Inflammatory macrophage treated with lipopolysaccharide for 1 hour (primary cell): Measurements from ENCODE around the gene EFCAB13.
A peak's percentile ranks its signal among the peaks of the same experiment; 100 is the strongest.
"Not testable (repeated sequence)": the region's sequence is repeated elsewhere in the genome, so short reads cannot be mapped to it uniquely, and the experiment has no call there.

Source experiments
- DNase-seq, 2 donors: peaks; one replicate each; pipeline ENCODE4 v3.0.0-alpha.2; 2020 to 2022

Gene EFCAB13

DNA sequence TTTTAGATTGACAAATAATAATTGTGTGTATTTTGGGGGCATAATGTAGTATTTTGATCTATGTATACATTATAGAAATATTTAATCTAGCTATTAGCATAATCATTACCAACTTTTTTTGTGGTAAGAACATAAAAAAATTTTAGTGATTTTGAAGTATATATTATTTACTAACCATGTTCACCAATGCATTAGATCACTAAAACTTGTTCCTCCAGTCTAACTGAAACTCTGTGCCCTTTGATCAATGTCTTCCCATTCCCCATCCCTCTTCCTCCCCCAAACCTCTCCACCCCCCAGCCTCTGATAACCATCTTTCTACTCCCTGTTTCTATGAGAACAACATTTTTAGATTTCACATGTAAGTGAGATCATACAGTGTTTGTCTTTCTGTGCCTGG, 8.5 kb downstream of the EFCAB13 start:
- DNase-seq, result no peak

DNA sequence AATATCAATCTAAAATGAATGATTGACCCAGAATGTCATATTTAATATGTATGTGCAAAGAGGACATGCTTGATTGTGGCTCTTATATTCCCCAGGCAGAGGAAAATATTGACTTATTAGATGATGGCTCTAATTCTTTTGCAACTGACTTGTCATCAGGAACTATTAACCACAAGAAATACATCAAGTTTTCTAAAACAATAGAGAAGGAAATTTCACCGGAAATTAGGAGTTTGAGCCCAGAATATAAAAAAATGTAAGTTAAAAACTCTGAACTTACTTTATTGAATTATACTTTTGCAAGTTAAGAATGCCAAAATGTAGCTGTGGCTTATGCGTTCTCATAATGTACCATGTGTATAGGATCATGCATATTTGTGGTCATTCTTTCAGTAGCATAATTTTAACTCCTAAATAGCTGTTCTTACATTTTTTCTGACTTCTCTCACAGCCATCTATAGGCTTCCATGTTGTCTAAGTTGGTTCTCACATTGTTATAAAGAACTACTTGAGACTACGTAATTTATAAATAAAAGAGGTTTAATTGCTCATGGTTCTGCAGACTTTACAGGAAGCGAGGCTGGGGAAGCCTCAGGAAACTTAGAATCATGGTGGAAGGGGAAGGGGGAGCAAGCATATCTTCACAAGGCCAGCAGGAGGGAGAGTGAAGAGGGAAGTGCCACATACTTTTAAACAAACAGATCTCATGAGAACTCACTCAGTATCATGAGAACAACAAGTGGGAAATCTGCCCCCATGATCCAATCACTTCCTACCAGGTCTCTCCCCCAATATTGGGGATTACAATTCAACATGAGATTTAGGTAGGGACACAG, 11.6 kb downstream of the EFCAB13 start:
- DNase-seq, result no peak

GRCh38 chr17:47338026-47338425, 14.3 kb downstream of the EFCAB13 start:
- DNase-seq, result no peak

GRCh38 chr17:47352848-47353247, 29.1 kb downstream of the EFCAB13 start:
- peak; percentile 1 to 11 for DNase-seq

DNA sequence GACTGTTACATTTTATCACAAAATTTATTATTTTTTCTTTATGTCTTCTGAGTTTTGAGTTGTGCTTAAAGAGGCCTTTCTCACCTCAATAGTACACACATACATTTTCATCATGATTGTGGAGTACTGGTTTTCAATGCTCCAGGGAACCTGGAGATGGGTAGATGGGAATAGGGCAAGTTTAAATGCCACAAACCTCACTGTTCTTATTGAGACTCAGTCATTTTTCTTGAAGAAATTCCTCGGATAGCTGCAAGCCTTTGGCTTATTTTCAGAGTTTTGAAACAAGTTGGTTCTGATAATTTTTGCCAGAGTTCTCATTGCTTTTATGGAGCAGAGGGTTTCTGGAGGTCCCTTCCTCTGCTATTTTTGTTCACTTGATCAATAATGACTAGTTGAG, 34.9 kb downstream of the EFCAB13 start:
- DNase-seq, result no peak

- no peak for DNase-seq
Observed at GRCh38 chr17:47363171-47363570, 39.4 kb downstream of the EFCAB13 start.

DNA sequence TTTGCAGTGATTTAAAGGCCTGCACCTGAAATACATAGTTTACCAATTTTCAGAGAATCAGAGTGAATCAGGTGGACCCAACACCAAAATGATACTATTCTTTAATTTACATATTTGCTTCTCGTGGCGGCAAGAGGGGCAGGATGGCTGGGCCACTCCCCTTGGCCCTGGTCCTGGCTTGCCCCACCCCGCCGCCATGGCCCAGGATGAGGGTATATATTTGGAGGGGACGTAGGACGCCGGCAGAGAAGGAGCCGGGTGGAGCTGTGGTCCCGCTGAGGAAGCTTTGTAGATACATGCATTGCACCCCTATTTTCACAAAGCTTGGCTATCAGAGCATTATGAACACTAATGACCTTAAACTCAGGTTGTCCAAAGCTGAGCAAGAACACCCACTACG, 43.5 kb downstream of the EFCAB13 start:
- DNase-seq, result no peak

DNA sequence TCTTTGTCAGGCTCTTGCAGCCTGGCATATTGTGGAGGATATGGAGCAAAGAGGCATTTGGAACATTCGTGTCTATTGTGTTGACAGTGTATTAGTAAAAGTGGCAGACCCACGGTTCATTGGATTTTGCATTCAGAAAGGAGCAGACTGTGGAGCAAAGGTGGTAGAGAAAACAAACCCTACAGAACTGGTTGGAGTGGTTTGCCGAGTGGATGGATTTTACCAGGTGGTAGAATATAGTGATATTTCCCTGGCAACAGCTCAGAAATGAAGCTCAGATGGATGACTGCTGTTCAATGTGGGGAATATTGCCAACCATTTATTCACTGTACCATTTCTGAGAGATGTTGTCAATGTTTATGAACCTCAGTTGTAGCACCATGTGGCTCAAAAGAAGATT, 44.5 kb downstream of the EFCAB13 start:
- no peak for DNase-seq

DNA sequence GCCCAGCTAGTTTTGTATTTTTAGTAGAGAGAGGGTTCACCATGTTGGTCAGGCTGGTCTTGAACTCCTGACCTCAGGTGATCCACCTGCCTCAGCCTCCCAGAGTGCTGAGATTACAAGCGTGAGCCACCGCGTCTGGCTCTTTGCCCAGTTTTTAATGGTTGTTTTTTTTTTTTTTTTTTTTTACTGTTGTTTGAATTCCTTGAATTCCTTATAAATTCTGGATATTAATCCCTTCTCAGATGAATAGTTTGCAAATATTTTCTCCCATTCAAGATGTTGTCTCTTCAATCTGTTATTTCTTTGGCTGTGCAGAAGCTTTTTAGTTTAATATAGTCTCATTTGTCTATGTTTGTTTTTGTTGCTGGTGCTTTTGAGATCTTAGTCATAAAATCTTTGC, 47.1 kb downstream of the EFCAB13 start:
- DNase-seq, result not testable (repeated sequence)

DNA sequence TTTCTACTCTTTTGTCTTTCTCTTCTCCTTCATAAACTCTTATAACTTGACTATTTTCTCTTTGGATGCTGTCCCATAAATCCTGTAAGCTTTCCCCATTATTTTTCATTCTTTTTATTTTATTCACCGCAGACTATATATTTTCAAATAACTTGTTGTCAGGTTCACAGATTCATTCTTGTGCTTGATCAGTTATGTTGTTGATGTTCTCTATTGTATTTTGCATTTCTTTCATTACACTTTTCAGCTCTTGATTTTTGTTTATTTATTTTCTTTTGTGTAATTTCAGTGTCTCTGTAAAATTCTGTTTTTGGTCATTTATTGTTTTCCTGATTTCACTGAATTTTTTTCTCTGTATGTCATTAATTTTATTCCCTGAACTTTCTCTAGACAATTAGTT, 49.2 kb downstream of the EFCAB13 start:
- no peak for DNase-seq

GRCh38 chr17:47376247-47376646, 52.5 kb downstream of the EFCAB13 start:
- DNase-seq, result no peak

- no peak for DNase-seq
Observed at GRCh38 chr17:47388825-47389224, 65.1 kb downstream of the EFCAB13 start.

DNA sequence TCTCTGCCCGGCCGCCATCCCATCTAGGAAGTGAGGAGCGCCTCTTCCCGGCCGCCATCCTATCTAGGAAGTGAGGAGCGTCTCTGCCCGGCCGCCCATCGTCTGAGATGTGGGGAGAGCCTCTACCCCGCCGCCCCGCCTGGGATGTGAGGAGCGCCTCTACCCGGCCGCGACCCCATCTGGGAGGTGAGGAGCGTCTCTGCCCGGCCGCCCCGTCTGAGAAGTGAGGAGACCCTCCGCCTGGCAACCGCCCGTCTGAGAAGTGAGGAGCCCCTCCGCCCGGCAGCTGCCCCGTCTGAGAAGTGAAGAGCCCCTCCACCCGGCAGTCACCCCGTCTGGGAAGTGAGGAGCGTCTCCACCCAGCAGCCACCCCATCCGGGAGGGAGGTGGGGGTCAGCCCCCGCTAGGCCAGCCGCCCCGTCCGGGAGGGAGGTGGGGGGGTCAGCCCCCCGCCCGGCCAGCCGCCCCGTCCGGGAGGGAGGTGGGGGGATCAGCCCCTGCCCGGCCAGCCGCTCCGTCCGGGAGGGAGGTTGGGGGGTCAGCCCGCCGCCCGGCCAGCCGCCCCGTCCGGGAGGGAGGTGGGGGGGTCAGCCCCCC, 73.9 kb downstream of the EFCAB13 start:
- not testable (repeated sequence) for DNase-seq

GRCh38 chr17:47400333-47400732, 76.6 kb downstream of the EFCAB13 start:
- no peak for DNase-seq

DNA sequence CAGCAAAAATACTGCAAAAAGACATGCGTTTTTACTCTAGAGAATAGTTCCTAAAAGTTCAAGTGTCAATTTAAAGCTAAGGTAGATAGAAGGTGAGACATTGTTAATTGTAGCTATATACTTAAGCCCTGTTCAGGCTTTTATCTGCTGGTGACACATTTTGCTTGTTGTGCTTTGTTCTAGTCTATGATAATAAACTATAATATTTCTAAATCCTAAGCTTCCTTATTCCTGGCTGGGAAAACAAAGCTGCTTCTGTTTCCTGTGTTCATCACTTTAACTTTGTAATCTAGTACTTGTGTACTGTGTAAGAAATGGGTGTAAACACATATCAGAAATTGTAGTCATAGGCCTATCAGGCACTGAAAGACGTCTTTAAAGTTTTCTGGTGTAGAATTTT, 77.3 kb downstream of the EFCAB13 start:
- DNase-seq, result no peak

- no peak for DNase-seq
Observed at GRCh38 chr17:47404006-47404405, 80.3 kb downstream of the EFCAB13 start.

GRCh38 chr17:47404875-47405274, 81.1 kb downstream of the EFCAB13 start:
- DNase-seq, result no peak

- no peak for DNase-seq
Observed at GRCh38 chr17:47413872-47414271, 90.1 kb downstream of the EFCAB13 start.

- DNase-seq, result no peak
Observed at GRCh38 chr17:47414612-47415011, 90.9 kb downstream of the EFCAB13 start.

DNA sequence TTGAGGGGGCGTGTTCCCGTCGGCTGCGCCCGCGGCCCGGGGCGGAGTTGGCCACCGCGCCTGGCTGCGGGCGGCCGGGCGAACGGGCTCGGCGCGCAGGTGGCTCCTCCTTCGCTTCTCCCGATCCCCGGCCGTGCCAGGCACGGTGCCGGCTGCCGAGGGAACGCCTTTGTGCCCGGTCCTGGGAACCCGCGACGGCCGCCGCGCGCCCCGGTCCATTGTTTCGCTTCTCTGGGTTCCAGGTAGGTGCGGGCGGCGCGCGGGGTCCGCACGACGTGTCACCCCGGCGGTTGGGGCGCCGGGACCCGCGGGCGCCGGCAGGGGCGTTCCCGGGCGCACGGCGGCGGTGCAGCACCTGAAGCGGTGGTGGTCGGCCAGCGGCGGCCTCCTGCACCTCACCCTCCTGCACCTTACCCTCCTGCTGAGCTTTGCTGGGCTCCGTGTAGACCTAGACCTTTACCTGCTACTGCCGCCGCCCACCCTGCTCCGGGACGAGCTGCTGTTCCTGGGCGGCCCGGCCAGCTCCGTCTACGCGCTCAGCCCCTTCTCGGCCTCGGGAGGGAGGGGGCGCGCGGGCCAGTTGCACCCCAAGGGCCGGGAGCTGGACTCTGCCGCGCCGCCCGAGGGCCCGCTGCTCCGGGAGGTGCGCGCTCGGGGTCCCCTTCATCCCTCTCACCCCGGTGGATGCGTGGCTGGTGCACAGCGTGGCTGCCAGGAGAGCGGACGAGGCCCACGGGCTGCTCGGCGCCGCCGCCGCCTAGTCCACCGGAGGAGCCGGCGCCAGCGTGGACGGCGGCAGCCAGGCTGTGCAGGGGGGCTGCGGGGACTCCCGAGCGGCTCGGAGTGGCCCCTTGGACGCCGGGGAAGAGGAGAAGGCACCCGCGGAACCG, 99.9 kb downstream of the EFCAB13 start:
- no peak for DNase-seq

- DNase-seq, result not testable (repeated sequence)
Observed at GRCh38 chr17:47425233-47425632, 101.5 kb downstream of the EFCAB13 start.

- DNase-seq, result not testable (repeated sequence)
Observed at GRCh38 chr17:47425887-47426635, 102.3 kb downstream of the EFCAB13 start.

DNA sequence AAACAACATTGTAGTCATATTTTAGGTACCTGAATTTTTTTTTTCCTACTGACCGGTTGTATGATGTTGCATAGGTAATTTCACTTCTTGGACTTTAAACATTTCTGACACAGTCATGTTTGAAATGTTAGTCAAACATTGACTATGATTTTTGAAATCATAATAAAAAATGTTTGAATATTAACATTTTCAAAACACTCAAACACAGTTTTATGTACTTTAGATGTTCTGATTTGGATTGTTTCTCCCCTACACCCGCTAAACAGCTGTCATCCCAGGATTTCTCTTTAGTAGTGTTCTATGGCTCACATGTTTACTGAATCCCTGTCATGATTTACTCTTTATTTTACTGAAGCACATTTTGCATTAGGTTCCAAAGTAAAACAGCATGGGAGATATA, 104.2 kb downstream of the EFCAB13 start:
- DNase-seq, result no peak
